ENCODE results near the gene ADGRV1. TPM values are rescaled to one million over a fixed set of nuclear protein-coding genes. Genes with fewer than 3 reads are reported as not detected.

The ADGRV1 gene
- polyA plus RNA-seq, 1 donor from 2014 or later: not detected

DNA sequence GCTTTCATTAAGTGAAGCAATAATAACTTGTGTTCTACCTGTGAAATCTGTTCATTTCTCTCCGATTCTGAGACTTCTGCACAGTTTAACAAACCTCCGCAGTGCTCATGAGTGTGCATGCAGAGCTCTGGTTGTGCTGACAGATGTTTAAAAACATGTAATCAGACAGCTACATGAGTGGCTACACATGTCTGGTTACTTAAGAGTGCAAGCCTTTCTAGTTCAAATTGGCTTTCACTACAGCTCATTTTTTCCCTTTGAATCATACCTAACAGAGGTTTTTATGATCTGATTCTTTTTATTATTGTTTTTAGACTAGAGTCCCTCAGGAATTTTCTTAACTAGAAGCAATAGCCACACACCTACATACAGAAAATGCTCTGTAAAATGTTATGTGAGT, 514.3 kb downstream of the ADGRV1 start:
- H3K27ac Mint-ChIP-seq: no peak overlapping the region
- no peaks in the 10 kb centered on the region for H3K27me3 Mint-ChIP-seq
- no peaks in the 10 kb centered on the region for H3K9me3 Mint-ChIP-seq
- H3K36me3 Mint-ChIP-seq: no peaks in the 10 kb centered on the region
- H3K4me1 Mint-ChIP-seq: no peaks in the 10 kb centered on the region
- H3K4me3 Mint-ChIP-seq: no peak overlapping the region

- Mint-ChIP-seq H3K4me3 (no peak overlapping the region), H3K9me3 (no peaks in the 10 kb centered on the region), H3K36me3 (no peaks in the 10 kb centered on the region), H3K4me1 (no peaks in the 10 kb centered on the region), H3K27ac (no peak overlapping the region), H3K27me3 (no peaks in the 10 kb centered on the region)
Measured at GRCh38 chr5:91074615-91075014, 516.0 kb downstream of the ADGRV1 start.

GRCh38 chr5:91076138-91076537, 517.5 kb downstream of the ADGRV1 start:
- Mint-ChIP-seq H3K27ac (no peak overlapping the region), H3K36me3 (no peaks in the 10 kb centered on the region)

GRCh38 chr5:91077623-91078022, 519.0 kb downstream of the ADGRV1 start:
- no peaks in the 10 kb centered on the region for H3K27me3 Mint-ChIP-seq

More at GRCh38 chr5:91076138-91076537, 517.5 kb downstream of the ADGRV1 start:
- no peaks in the 10 kb centered on the region for H3K27me3 Mint-ChIP-seq
- no peaks in the 10 kb centered on the region for H3K9me3 Mint-ChIP-seq
- peaks cover 0 to 2% (median 0%) of the 10 kb centered on the region in 3 donors for H3K4me1 Mint-ChIP-seq
- H3K4me3 Mint-ChIP-seq: no peak overlapping the region

GRCh38 chr5:91079037-91079436, 520.4 kb downstream of the ADGRV1 start:
- Mint-ChIP-seq H3K27me3 (no peaks in the 10 kb centered on the region), H3K4me1 (peaks cover 0 to 2% (median 0%) of the 10 kb centered on the region in 3 donors), H3K36me3 (no peaks in the 10 kb centered on the region), H3K9me3 (no peaks in the 10 kb centered on the region), H3K27ac (no peak overlapping the region), H3K4me3 (no peak overlapping the region)

More at GRCh38 chr5:91077623-91078022, 519.0 kb downstream of the ADGRV1 start:
- Mint-ChIP-seq H3K4me3 (no peak overlapping the region), H3K27ac (no peak overlapping the region), H3K36me3 (no peaks in the 10 kb centered on the region), H3K9me3 (no peaks in the 10 kb centered on the region), H3K4me1 (peaks cover 0 to 2% (median 0%) of the 10 kb centered on the region in 3 donors)

DNA sequence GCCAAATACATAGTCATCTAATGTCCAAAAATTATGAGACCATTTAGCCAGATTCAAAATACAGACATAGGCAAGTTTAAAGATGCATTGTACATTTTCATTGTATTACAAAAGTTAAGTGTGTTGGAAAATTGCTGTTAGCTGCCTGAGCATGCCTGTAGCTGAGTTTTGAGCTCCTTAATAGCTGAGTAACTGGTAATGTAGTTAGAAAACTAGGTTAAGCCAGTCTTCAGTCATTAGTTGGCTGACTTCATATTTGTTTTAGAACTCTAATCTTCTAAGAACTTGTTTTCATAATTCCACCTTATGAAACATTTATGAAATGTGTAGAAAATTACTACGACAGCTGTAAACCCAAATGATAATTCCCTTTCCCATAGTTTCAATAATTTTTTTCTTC, 531.2 kb downstream of the ADGRV1 start:
- H3K4me3 Mint-ChIP-seq: no peak overlapping the region
- H3K27ac Mint-ChIP-seq: no peak overlapping the region
- H3K27me3 Mint-ChIP-seq: peaks cover 1% of the 10 kb centered on the region
- no peaks in the 10 kb centered on the region for H3K4me1 Mint-ChIP-seq
- peaks cover 2% of the 10 kb centered on the region for H3K36me3 Mint-ChIP-seq
- peaks cover 0 to 2% (median 0%) of the 10 kb centered on the region in 3 donors for H3K9me3 Mint-ChIP-seq

DNA sequence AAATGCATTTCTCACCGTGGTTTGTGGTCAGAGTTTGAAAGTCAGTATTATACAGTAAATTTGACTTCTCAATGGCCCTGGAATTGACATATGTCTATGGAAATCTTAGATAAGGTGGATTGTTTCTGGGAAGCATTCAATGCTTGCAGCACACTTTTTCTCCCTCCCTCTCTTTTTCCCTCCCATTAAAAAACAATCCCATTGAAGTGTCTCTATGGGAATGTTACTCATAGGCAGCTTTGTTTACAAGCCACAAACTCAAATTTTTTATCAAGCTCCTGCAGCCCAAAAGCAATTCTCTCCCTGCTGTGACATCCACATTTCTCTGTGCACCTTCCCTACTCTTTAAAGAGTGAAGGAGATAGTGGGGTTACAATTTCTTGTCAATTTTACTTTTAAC, 532.4 kb downstream of the ADGRV1 start:
- Mint-ChIP-seq H3K4me1 (no peaks in the 10 kb centered on the region), H3K27ac (no peak overlapping the region), H3K27me3 (peaks cover 1% of the 10 kb centered on the region), H3K36me3 (peaks cover 2% of the 10 kb centered on the region), H3K4me3 (no peak overlapping the region), H3K9me3 (no peaks in the 10 kb centered on the region)

- no peak overlapping the region for H3K4me3 Mint-ChIP-seq
- H3K27me3 Mint-ChIP-seq: peaks cover 1% of the 10 kb centered on the region
- no peaks in the 10 kb centered on the region for H3K4me1 Mint-ChIP-seq
- H3K36me3 Mint-ChIP-seq: peaks cover 2% of the 10 kb centered on the region
- no peak overlapping the region for H3K27ac Mint-ChIP-seq
- no peaks in the 10 kb centered on the region for H3K9me3 Mint-ChIP-seq
Measured at GRCh38 chr5:91091471-91092234, 533.1 kb downstream of the ADGRV1 start.

DNA sequence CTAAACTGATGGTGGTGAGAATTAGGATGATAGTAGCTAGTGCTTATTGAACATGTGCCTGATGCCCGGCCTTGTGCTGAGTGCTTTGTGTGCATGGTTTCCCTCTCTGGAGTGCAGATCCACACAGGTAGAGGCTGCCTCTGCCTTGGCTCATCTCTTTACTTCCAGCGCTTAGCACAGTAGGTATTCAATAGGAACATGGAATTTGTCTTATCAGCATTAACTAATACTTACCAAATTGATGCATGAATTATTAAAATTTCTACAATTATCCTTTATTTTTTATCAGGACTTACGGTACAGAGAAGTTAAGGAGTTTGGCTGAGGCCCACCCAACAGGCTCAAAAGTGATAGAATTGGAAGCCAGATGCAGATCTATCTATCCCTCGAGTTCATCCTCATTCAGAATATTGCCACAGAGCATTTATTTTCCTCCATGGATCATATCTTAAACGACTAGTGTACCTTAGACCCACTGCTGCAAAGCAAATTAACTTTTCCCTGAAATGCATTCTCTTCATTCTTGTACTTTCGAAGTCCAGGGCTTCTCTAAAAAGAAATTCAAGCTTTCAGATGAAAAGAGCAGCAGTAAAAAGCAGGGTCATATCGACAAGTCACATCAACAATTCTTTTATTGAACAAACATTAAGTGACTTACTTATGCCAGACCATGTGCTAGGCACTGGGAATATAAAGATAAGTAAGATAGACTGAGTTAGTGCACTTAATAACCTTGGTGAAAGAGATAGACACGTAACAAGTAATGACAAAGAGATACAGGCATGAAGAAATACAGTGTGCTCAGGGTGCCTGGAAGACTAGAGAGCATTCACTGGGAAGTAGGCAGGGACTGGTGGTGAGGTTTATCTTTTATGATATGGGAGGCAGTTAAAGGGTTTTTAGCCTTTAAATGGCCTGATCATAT, 534.5 kb downstream of the ADGRV1 start:
- Mint-ChIP-seq H3K36me3 (peaks cover 2% of the 10 kb centered on the region), H3K4me1 (no peaks in the 10 kb centered on the region), H3K27me3 (peaks cover 1% of the 10 kb centered on the region), H3K9me3 (no peaks in the 10 kb centered on the region), H3K27ac (no peak overlapping the region), H3K4me3 (no peak overlapping the region)

GRCh38 chr5:91095313-91095712, 536.7 kb downstream of the ADGRV1 start:
- H3K27ac Mint-ChIP-seq: no peak overlapping the region
- no peaks in the 10 kb centered on the region for H3K4me1 Mint-ChIP-seq
- H3K27me3 Mint-ChIP-seq: peaks cover 3% of the 10 kb centered on the region
- no peak overlapping the region for H3K4me3 Mint-ChIP-seq
- H3K9me3 Mint-ChIP-seq: no peaks in the 10 kb centered on the region
- peaks cover 2% of the 10 kb centered on the region for H3K36me3 Mint-ChIP-seq

- Mint-ChIP-seq H3K27me3 (peaks cover 4% of the 10 kb centered on the region), H3K4me3 (no peak overlapping the region), H3K4me1 (no peaks in the 10 kb centered on the region), H3K36me3 (peaks cover 2% of the 10 kb centered on the region), H3K27ac (no peak overlapping the region), H3K9me3 (no peaks in the 10 kb centered on the region)
Measured at GRCh38 chr5:91095786-91096385, 537.3 kb downstream of the ADGRV1 start.

DNA sequence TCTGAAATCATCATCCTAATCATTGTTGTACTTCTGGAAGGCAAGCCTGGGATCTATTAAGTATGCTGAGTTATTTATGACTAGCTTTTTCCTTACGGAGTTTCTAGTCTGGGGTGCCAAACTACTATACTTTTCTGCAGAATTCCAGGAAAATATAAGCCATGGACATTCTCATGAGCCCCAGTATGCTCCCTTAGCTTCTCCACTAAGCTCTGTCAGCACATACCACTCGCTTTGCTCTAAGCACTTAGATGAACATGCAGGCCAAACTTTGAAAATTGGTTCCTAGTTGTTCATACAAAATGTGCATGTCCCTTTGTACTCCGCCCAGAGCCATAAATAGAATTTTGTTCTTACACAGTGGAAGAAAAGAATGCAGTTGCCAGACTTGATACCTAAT, 539.9 kb downstream of the ADGRV1 start:
- Mint-ChIP-seq H3K4me1 (no peaks in the 10 kb centered on the region), H3K4me3 (no peak overlapping the region), H3K27ac (no peak overlapping the region), H3K9me3 (no peaks in the 10 kb centered on the region), H3K36me3 (peaks cover 2% of the 10 kb centered on the region), H3K27me3 (peaks cover 4% of the 10 kb centered on the region)

GRCh38 chr5:91101600-91102379, 543.2 kb downstream of the ADGRV1 start:
- Mint-ChIP-seq H3K4me1 (no peaks in the 10 kb centered on the region), H3K4me3 (no peak overlapping the region), H3K27ac (no peak overlapping the region), H3K9me3 (peaks cover 0 to 4% (median 3%) of the 10 kb centered on the region in 3 donors), H3K27me3 (peaks cover 7% of the 10 kb centered on the region), H3K36me3 (no peaks in the 10 kb centered on the region)

DNA sequence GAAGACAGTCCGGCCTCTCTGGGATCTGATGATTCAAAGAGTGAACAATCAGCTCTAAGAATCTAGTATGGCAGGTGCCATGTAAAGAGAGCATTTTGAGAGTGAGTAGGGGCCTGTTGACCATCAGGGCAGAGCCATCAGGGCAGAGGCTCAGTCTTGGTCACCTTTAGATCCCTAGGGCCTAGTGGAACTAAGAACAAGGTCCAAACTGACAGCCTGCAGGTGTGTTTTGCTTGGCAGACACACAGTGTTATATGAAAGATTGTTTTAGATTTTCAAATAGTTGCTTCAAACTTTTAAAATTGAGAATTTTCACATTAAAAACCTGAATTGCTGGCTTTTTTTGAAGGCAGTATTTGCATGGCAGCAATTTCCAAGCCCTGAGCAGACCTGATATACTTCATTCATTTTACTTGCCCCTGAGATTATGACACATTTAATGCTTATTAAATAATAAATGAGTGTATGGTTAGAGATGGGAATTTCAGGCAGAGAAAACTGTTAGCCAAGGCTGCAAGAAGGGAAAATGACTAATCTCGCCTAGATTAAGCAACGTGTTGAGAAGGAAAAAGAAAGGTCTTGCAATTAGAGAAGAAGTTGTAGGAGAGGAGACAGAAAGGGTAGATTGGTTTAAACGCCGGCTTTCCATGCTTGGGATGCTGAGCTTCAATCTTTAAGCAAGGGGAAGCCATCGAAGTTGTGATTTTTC, 544.9 kb downstream of the ADGRV1 start:
- H3K27me3 Mint-ChIP-seq: peaks cover 7% of the 10 kb centered on the region
- H3K36me3 Mint-ChIP-seq: no peaks in the 10 kb centered on the region
- H3K4me3 Mint-ChIP-seq: no peak overlapping the region
- no peaks in the 10 kb centered on the region for H3K4me1 Mint-ChIP-seq
- peaks cover 0 to 4% (median 3%) of the 10 kb centered on the region in 3 donors for H3K9me3 Mint-ChIP-seq
- H3K27ac Mint-ChIP-seq: no peak overlapping the region

All from IgD-negative memory B cell (primary cell).